ENCODE results near the gene BPIFA1. TPM values are rescaled to one million over a fixed set of nuclear protein-coding genes. Genes with fewer than 3 reads are reported as not detected.

BPIFA1 gene
- total RNA-seq, 2 experiments from 2014 or later, result not detected

DNA sequence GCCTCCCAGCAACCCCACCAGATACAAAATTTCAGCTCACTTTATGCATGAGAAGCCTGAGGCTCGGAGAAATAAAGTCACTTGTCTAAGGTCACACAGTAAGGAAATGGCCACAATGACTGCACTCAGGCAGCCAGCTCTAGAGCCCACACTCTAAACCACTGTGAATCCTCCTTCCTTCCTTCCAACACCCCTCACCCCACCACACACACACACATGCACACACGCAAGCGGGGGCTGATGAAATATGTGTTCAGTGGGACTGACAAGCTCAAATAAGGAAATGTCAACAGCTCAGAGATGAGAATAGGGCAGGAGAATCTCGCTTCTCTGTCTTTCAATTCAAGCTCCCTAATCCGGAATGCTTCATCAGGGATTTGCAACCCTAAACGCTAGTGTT, 6.0 kb upstream of the BPIFA1 start:
- H3K27me3 Mint-ChIP-seq, result peaks cover 14% of the 10 kb centered on the region
- ChIA-PET CTCF (interaction anchor here (1.3 to 1.7 kb wide), 2 partner anchors 16 to 33 kb away, joined by 3 to 4 read pairs; no protein-coding TSS in a partner anchor), POLR2A (no interaction called here)
- peak; percentile 24 for DNase-seq
- H3K36me3 Mint-ChIP-seq (ENCODE audit: low read depth), result no peaks in the 10 kb centered on the region
- no peak overlapping the region for H3K4me3 Mint-ChIP-seq
- H3K27ac Mint-ChIP-seq, result peak overlapping the region; percentile 27
- no peaks in the 10 kb centered on the region for H3K9me3 Mint-ChIP-seq
- peaks cover 17% of the 10 kb centered on the region for H3K4me1 Mint-ChIP-seq

DNA sequence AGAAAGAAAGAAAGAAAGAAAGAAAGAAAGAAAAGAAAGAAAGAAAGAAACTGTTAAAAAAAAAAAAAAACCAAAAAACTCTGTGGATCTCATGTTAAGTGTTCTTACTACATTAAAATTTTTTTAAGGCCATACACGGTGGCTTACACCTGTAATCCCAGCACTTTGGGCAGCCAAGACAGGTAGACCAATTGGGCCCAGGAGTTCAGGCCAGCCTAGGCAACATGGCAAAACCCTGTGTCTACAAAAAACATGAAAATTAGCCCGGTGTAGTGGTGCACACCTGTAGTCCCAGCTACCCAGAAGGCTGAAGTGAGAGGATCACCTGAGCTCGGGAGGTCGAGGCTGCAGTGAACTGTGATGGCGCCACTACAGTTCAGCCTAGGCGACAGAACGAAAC, 4.6 kb upstream of the BPIFA1 start:
- Mint-ChIP-seq H3K36me3 (ENCODE audit: low read depth) (no peaks in the 10 kb centered on the region), H3K27ac (no peak overlapping the region), H3K9me3 (no peaks in the 10 kb centered on the region), H3K27me3 (peaks cover 10% of the 10 kb centered on the region), H3K4me1 (peaks cover 17% of the 10 kb centered on the region), H3K4me3 (no peak overlapping the region)
- no peak for DNase-seq
- ChIA-PET POLR2A (no interaction called here), CTCF (no interaction called here)

DNA sequence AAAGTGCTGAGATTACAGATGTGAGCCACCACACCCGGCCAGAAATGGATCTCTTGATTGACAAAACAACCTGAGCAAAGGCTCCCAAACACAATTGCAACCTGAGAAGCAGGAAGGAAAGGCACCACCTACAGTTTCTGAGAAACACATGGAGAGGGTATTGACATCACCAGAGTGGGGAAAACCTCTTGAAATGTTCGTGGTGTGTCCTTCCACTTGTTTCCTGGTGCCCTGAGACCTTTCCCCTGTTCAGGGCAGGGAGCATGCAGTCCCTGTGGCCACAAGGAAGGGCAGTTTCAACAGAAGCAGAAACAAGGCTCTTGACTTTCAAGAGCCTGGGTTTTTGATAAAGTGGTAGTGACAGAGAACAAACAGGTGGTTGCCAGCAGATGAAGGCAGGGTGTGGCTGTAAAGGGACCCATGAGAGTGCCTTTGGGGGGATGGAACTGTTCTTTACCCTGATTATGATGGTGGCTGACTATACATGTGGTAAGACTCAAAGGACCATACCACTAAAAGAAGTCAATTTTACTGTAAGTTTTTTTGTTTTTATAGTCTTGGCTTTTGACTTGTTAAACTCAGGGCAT, 3.2 kb upstream of the BPIFA1 start:
- no peak for DNase-seq
- Mint-ChIP-seq H3K9me3 (no peaks in the 10 kb centered on the region), H3K4me1 (peaks cover 17% of the 10 kb centered on the region), H3K27ac (peak overlapping the region; percentile 27), H3K36me3 (ENCODE audit: low read depth) (no peaks in the 10 kb centered on the region), H3K4me3 (no peak overlapping the region), H3K27me3 (peaks cover 18% of the 10 kb centered on the region)
- POLR2A ChIA-PET, result no interaction called here
- CTCF ChIA-PET, result no interaction called here

DNA sequence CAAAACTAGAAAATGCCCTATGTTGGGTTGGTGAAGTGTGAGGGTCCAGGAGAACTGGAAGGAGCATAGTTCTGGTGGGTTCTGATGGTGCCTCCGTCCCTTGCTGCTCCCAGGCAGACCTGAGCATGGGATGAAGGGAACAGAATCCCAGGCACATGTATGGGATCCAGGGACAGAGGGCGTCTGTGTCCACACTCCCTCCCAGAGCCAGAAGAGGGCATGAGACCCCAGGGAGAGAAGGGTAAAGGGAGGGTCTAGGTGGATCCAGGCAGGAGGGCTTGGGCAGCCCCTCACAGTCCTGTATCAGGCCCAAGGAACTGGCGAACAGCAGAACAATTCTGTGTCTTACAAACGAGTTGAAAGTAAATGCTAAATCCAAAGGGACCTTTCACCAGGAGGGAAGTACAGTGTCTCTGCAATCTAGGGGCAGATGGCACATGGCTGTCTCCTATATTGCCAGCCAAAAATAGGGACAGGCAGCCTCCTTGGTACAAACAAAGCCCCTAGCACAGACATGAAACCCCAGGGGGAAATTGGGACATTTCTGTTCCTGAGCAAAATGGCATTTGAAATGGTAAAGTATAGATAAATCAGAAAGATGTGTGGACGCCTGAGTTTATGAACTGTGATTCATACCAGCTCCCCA, 2.5 kb upstream of the BPIFA1 start:
- Mint-ChIP-seq H3K4me3 (no peak overlapping the region), H3K36me3 (ENCODE audit: low read depth) (no peaks in the 10 kb centered on the region), H3K9me3 (no peaks in the 10 kb centered on the region), H3K27me3 (peaks cover 18% of the 10 kb centered on the region), H3K4me1 (peaks cover 17% of the 10 kb centered on the region), H3K27ac (no peak overlapping the region)
- CTCF ChIA-PET, result no interaction called here
- no peak for DNase-seq
- POLR2A ChIA-PET, result no interaction called here

DNA sequence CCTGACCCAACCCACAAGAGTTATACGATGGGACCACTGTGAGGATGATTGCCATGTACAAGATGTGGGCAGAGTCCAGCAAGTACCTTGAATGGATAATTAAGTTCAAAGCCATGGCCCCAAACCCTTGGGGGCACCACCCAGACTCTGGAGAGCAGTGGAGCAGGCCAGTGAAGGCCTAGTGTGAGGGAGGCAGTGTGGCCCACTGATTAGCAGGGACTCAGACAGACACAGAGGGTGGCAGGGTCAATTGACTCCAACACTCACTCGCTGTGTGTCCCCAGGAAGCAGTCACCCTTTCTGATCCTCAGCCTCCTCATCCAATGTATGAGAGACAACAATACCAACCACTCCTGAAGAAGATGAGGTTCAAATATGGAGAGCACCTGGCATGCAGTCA, 1.7 kb upstream of the BPIFA1 start:
- H3K4me1 Mint-ChIP-seq, result peaks cover 17% of the 10 kb centered on the region
- no peak overlapping the region for H3K27ac Mint-ChIP-seq
- H3K4me3 Mint-ChIP-seq, result no peak overlapping the region
- ChIA-PET POLR2A (no interaction called here), CTCF (no interaction called here)
- H3K36me3 Mint-ChIP-seq (ENCODE audit: low read depth), result no peaks in the 10 kb centered on the region
- peaks cover 18% of the 10 kb centered on the region for H3K27me3 Mint-ChIP-seq
- H3K9me3 Mint-ChIP-seq, result no peaks in the 10 kb centered on the region
- no peak for DNase-seq

GRCh38 chr20:33236351-33236750, 555 bp downstream of the BPIFA1 start:
- DNase-seq, result no peak
- POLR2A ChIA-PET, result no interaction called here
- peaks cover 17% of the 10 kb centered on the region for H3K27me3 Mint-ChIP-seq
- CTCF ChIA-PET, result no interaction called here
- H3K9me3 Mint-ChIP-seq, result no peaks in the 10 kb centered on the region
- no peaks in the 10 kb centered on the region for H3K36me3 Mint-ChIP-seq (ENCODE audit: low read depth)
- H3K4me3 Mint-ChIP-seq, result no peak overlapping the region
- peaks cover 7% of the 10 kb centered on the region for H3K4me1 Mint-ChIP-seq
- H3K27ac Mint-ChIP-seq, result no peak overlapping the region

DNA sequence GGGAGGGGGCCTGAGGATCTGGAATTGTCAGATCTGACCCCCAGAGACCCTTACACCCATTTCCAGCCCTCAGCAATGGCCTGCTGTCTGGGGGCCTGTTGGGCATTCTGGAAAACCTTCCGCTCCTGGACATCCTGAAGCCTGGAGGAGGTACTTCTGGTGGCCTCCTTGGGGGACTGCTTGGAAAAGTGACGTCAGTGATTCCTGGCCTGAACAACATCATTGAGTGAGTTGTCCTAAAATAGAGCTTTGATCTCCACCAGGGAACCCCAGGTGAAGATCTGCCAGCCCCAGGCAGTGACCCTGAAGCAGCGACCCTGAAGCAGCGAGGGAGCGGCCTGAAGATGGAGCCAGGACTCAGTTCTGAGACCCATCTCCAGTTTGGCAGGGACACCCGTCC, 2.2 kb downstream of the BPIFA1 start:
- H3K9me3 Mint-ChIP-seq, result no peaks in the 10 kb centered on the region
- DNase-seq, result no peak
- H3K4me3 Mint-ChIP-seq, result no peak overlapping the region
- no peaks in the 10 kb centered on the region for H3K36me3 Mint-ChIP-seq (ENCODE audit: low read depth)
- peaks cover 17% of the 10 kb centered on the region for H3K27me3 Mint-ChIP-seq
- H3K27ac Mint-ChIP-seq, result no peak overlapping the region
- peaks cover 1% of the 10 kb centered on the region for H3K4me1 Mint-ChIP-seq
- ChIA-PET POLR2A (no interaction called here), CTCF (no interaction called here)

DNA sequence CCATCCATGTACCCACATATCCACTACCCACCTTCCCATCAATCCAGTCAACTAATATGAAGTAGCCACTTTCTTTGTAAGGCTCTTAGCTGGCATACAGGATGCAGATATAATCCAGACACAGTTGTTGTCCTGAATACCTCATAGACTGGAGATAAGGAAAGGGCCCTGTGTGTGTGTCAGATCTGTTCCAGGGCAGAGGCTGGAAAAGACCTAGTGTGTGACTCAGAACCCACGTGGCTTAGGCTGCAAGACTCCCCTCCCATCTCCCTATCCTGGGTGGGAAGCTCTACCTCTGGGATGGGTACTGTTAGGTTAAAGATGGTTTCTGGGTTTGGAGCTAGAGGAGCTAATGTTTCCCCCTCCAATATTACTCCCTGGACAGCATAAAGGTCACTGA, 3.6 kb downstream of the BPIFA1 start:
- no peak overlapping the region for H3K4me3 Mint-ChIP-seq
- H3K4me1 Mint-ChIP-seq, result no peaks in the 10 kb centered on the region
- ChIA-PET CTCF (no interaction called here), POLR2A (no interaction called here)
- DNase-seq, result no peak
- no peaks in the 10 kb centered on the region for H3K9me3 Mint-ChIP-seq
- H3K27me3 Mint-ChIP-seq, result peaks cover 15% of the 10 kb centered on the region
- H3K36me3 Mint-ChIP-seq (ENCODE audit: low read depth), result no peaks in the 10 kb centered on the region
- no peak overlapping the region for H3K27ac Mint-ChIP-seq

- Mint-ChIP-seq H3K27ac (no peak overlapping the region), H3K4me1 (no peaks in the 10 kb centered on the region), H3K27me3 (peaks cover 15% of the 10 kb centered on the region), H3K4me3 (no peak overlapping the region), H3K9me3 (no peaks in the 10 kb centered on the region), H3K36me3 (ENCODE audit: low read depth) (no peaks in the 10 kb centered on the region)
- ChIA-PET CTCF (no interaction called here), POLR2A (no interaction called here)
- DNase-seq, result no peak
These were observed 4.4 kb downstream of the BPIFA1 start for GRCh38 chr20:33239979-33240736.

DNA sequence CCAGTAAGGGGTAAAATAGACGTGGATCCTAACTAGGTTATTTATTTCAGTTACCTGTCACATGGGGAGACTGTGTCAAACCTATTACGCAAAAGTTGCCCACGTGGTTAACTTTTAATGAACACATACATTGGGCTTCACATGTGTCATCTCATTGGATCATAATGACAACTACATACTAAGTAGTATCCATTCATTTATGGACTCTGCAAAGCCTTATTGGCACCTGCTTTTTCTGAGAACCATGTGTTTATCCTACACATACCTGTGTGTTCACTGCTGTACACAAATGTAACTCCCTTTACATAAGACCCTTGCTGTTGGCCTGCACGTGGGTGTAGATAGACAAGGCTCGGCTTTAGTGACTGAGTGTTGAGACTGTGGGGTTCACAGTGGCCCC, 5.1 kb downstream of the BPIFA1 start:
- no peaks in the 10 kb centered on the region for H3K36me3 Mint-ChIP-seq (ENCODE audit: low read depth)
- H3K27ac Mint-ChIP-seq, result no peak overlapping the region
- no peaks in the 10 kb centered on the region for H3K4me1 Mint-ChIP-seq
- H3K4me3 Mint-ChIP-seq, result no peak overlapping the region
- CTCF ChIA-PET, result no interaction called here
- no peaks in the 10 kb centered on the region for H3K9me3 Mint-ChIP-seq
- H3K27me3 Mint-ChIP-seq, result peaks cover 11% of the 10 kb centered on the region
- POLR2A ChIA-PET, result no interaction called here
- DNase-seq, result no peak

GRCh38 chr20:33242319-33243100, 6.7 kb downstream of the BPIFA1 start:
- Mint-ChIP-seq H3K4me1 (no peaks in the 10 kb centered on the region), H3K4me3 (no peak overlapping the region), H3K27ac (no peak overlapping the region), H3K9me3 (no peaks in the 10 kb centered on the region), H3K27me3 (peaks cover 2% of the 10 kb centered on the region), H3K36me3 (ENCODE audit: low read depth) (no peaks in the 10 kb centered on the region)
- POLR2A ChIA-PET, result no interaction called here
- no peak for DNase-seq
- CTCF ChIA-PET, result no interaction called here

GRCh38 chr20:33246077-33246476, 10.3 kb downstream of the BPIFA1 start:
- ChIA-PET POLR2A (no interaction called here), CTCF (interaction anchor here (1.3 kb wide), 1 partner anchor 17 kb away, joined by 3 read pairs; no protein-coding TSS in a partner anchor)
- Mint-ChIP-seq H3K36me3 (ENCODE audit: low read depth) (no peaks in the 10 kb centered on the region), H3K27ac (no peak overlapping the region), H3K4me1 (no peaks in the 10 kb centered on the region), H3K27me3 (no peaks in the 10 kb centered on the region), H3K4me3 (no peak overlapping the region), H3K9me3 (no peaks in the 10 kb centered on the region)
- DNase-seq, result no peak

DNA sequence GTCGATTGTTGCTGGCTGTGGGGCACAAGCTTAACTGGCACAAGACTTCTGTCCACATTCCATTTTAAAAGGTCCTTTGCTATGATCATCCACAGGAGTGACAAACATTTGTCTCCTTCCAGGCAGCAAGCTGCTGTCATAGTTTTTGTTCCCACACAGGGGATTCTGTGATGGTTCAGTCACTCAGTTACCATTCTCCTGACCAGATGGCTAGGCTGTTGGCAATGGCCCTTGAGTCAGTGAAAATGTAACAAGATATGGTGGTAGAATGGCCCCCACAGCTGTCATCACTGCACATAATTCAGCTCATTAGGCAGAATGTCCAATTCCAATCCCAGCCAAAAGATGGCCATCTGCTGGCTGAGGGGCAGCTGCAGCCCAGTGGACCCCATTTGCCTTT, 13.7 kb downstream of the BPIFA1 start:
- Mint-ChIP-seq H3K9me3 (no peaks in the 10 kb centered on the region), H3K4me1 (no peaks in the 10 kb centered on the region), H3K36me3 (ENCODE audit: low read depth) (no peaks in the 10 kb centered on the region), H3K27me3 (peaks cover 5% of the 10 kb centered on the region), H3K4me3 (no peak overlapping the region), H3K27ac (no peak overlapping the region)
- POLR2A ChIA-PET, result no interaction called here
- DNase-seq, result no peak
- CTCF ChIA-PET, result no interaction called here

Data from activated CD4-positive, alpha-beta memory T cell treated with anti-CD3 and anti-CD28 coated beads, Interleukin-2, amount 10 ng/mL, durations not matched to agents 7 days and 5 days (primary cell).